Mammary epithelial cell (primary cell): ENCODE data around the gene PTPN1.
"Not testable (repeated sequence)": the region's sequence is repeated elsewhere in the genome, so short reads cannot be mapped to it uniquely, and the experiment has no call there.

ENCODE experiments used
- EZH2 ChIP-seq: IDR thresholded peaks from 2 replicates; pipeline ENCODE4 v1.6.1; 2012; ENCODE audit warnings: low read length, inconsistent platforms, borderline replicate concordance
- TF ChIP-seq, protein P1 (sequence below), 2 donors: IDR thresholded peaks in 1 of 2; conservative IDR thresholded peaks in 1 of 2; 2 replicates each; pipeline ENCODE4 v1.5.1; 2011 to 2012; ENCODE audit warnings: inconsistent platforms in 2 of 2, low read length in 2 of 2, mild to moderate bottlenecking in 2 of 2, control low read depth in 1 of 2, low read depth in 1 of 2; ENCODE audit not compliant: insufficient read depth in 1 of 2; ENCODE audit errors: extremely low read depth in 1 of 2

DNA sequence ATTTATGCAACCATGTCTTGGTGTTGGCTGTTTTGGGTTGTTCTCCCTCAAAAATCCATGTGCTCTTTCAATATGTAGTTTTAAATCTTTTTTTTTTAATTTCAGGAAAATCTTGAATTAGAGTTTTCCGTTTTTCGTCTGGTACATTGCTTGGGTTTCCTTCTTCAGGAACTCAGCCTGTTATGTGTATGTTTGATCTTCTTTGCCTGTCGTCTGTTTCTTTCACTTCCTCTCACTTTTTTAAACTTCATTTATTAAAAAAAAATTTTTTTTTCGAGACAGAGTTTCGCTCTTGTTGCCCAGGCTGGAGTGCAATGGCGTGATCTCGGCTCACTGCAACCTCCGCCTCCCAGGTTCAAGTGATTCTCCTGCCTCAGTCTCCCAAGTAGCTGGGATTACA, 29.6 kb downstream of the PTPN1 start:
- TF ChIP-seq, protein P1, sequence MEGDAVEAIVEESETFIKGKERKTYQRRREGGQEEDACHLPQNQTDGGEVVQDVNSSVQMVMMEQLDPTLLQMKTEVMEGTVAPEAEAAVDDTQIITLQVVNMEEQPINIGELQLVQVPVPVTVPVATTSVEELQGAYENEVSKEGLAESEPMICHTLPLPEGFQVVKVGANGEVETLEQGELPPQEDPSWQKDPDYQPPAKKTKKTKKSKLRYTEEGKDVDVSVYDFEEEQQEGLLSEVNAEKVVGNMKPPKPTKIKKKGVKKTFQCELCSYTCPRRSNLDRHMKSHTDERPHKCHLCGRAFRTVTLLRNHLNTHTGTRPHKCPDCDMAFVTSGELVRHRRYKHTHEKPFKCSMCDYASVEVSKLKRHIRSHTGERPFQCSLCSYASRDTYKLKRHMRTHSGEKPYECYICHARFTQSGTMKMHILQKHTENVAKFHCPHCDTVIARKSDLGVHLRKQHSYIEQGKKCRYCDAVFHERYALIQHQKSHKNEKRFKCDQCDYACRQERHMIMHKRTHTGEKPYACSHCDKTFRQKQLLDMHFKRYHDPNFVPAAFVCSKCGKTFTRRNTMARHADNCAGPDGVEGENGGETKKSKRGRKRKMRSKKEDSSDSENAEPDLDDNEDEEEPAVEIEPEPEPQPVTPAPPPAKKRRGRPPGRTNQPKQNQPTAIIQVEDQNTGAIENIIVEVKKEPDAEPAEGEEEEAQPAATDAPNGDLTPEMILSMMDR (conservative IDR thresholded peaks at IDR 0.05 in 1 of 2, IDR thresholded peaks at IDR 0.05 in 1 of 2; ENCODE audit: extremely low read depth in 1 of 2, insufficient read depth in 1 of 2, low read depth in 1 of 2, low read length in 2 of 2): not testable (repeated sequence)
- not testable (repeated sequence) for TF ChIP-seq EZH2
